H1 (cell line): ENCODE data around the gene PRR36. TPM values are rescaled to one million over a fixed set of nuclear protein-coding genes. Genes with fewer than 3 reads are reported as not detected.

Experiments
- CHD1 ChIP-seq: IDR thresholded peaks from 2 replicates; pipeline ENCODE4 v1.6.1; 2012; ENCODE audit warnings: low read depth, low read length, improper control_type of control experiment
- JUN ChIP-seq: IDR thresholded peaks from 2 replicates; pipeline ENCODE4 v1.6.1; 2011; ENCODE audit warnings: low read depth, mild to moderate bottlenecking, improper control_type of control experiment, low read length
- JUND ChIP-seq: IDR thresholded peaks from 2 replicates; pipeline ENCODE4 v1.6.1; 2011; ENCODE audit warnings: mild to moderate bottlenecking, improper control_type of control experiment, low read length
- SUZ12 ChIP-seq: fragments of 200-600 bp; sonication (generic); IDR thresholded peaks from 2 replicates; pipeline ENCODE4 v1.6.1; 2012; ENCODE audit warnings: mild to moderate bottlenecking, inconsistent platforms, low read length, moderate library complexity, mixed read lengths
- polyA plus RNA-seq, 7 experiments: library from polyadenylated mRNA; depleted of rRNA in 3 of 7; stranded (reverse) in 5 of 7; unstranded in 2 of 7; fragments of >200 nt in 5 of 7; fragments of 200-250 nt in 2 of 7; gene quantifications; 1 replicate in 5 of 7; 2 replicates in 1 of 7; 4 replicates in 1 of 7; pipeline versions ENCODE4 v1.2.1 to v1.2.3, GENCODE V29; 2011 to 2013; ENCODE audit warnings: missing spikeins in 2 of 7, mixed read lengths in 2 of 7
- total RNA-seq: library from RNA; stranded (reverse); fragmentation: NEBNext Ultra II Directional; extraction: Animal tissue kit (Norgen Biotek cat#: 25700); gene quantifications from 2 replicates; pipeline ENCODE4 v1.2.1, GENCODE V29; 2021

Gene PRR36
- total and polyA plus RNA-seq, 2 of the 8 experiments (the other 6 are each of a cell fraction or from before 2014, with no cell fraction given), result 1.6 to 23.9 TPM

DNA sequence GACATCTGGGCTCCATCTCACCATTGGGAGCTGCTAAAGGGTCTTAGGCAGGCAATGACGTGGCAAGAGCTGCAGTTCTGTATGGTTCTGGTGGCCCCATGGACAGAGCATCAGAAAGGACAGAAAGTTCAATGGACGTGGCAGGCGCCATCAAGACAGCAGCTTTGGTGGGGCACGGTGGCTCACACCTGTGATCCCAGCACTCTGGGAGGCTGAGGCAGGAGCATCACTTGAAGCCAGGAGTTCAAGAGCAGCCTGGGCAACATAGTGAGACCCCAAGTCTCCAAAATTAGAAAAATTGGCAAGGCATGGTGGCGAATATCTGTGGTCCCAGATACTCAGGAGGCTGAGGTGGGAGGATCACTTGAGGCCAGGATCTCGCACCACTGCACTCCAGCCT, 34.7 kb downstream of the PRR36 start (continued):
- TF ChIP-seq JUN (no peak), JUND (no peak), CHD1 (no peak), SUZ12 (no peak)
